ENCODE measurements around the gene IYD.

IYD gene

GRCh38 chr6:150368762-150369161, at the start of gene IYD:
TSS of gene IYD (plus strand) at chr6:150369012. CDS start at chr6:150369032, 20 bp downstream.
- DNase-seq, result no peak

DNA sequence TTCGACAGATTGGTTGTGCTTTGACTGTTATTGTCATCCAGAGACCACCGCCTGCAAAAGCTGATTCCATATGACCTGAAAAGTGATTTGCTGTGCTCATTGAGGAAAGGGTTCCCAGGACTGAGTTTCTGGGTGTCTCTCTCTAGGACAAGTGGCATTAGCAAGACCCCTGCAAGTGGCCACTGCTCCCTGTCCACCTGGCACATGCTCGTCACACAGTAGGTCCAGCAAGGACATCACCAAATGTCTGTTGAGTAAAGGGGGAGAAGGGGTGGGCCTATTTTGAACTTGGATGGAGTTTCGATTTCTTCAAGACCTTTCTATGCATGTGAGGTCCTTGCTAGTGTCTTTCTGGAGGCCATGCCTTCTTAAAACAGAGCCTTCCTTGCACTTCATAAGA, 48.9 kb upstream of the IYD start:
- DNase-seq, result no peak

GRCh38 chr6:150320442-150320841, 48.4 kb upstream of the IYD start:
- DNase-seq, result no peak

- no peak for DNase-seq
Observed at GRCh38 chr6:150322466-150322871, 46.3 kb upstream of the IYD start.

GRCh38 chr6:150323205-150323604, 45.6 kb upstream of the IYD start:
- DNase-seq, result no peak

DNA sequence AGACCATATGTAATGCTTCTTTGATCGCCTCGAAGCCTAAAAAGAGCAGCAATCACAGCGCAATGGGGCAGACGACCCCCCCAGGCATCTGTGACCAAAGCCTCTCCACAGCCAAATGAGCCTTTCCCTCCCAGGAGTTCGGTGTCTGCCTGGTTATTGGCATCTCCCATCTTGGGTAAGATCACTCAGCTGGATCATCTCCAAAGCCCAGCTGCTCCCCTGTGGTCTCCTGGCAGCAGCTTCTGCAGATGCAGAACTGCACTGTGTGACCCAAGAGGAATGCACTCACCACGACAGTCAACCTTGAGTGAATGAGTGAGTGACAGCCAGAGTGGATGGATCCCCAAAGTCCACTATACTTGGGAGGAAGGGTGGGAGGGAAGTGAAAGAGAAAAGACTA, 44.8 kb upstream of the IYD start:
- DNase-seq, result no peak

DNA sequence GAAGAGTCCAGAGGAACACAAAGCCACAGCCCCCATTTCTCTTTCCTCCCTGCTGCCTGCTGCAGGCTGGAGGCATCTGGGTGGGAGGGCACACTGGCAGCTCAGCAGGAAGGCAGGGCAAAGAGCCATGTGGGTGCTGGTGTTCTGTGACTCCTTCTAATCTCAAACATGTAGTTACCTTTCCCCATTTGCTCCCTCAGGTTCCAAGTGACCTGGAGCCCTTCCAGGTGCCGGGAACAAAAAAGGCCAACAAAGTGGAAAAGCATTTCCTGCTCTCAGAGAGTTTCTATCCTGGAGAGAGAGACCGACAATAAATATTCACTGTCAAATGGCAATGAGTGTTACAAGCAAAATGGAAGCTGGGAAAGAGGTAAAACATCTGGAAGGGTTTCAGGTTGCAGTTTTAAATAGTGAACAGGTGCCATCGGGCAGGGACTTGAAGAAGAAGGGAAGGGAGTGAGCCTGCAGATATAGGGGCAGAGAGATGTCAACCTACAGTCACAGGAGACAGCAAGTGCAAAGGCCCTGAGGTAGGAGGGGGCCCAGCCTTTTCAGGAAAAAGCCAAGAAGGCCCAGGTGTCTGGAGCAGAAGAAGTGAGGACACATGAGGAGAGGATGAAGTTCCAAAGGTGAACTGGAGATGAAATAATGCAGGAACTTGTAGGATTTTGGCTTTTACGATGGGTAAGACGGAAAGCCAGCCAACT, 43.6 kb upstream of the IYD start:
- no peak for DNase-seq

GRCh38 chr6:150327117-150327774, 41.6 kb upstream of the IYD start:
- DNase-seq, result no peak

GRCh38 chr6:150328744-150329405, 39.9 kb upstream of the IYD start:
- DNase-seq, result peak; percentile 28

- no peak for DNase-seq
Observed at GRCh38 chr6:150331344-150331743, 37.5 kb upstream of the IYD start.

DNA sequence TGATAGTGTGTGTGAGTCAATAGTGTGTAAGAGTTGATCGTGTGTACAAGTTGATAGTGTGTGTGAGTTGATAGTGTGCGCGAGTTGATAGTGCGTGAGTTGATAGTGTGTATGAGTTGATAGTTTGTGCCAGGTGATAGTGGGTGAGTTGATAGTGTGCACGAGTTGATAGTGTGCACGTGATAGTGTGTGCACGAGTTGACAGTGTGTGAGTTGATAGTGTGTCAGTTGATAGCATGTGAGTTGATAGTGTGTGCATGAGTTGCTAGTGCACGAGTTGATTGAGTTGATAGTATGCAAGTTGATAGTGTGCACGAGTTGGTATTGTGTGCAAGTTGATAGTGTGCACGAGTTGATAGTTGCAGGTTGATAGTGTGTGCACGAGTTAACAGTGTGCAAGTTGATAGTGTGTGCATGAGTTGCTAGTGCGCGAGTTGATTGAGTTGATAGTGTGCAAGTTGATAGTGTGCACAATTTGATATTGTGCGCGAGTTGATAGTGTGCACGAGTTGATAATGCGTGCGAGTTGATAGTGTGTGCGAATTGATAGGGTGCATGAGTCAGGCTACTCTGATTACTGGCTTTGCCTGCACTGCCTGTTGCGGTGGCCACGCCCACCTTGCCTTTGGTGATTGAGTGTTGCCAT, 35.8 kb upstream of the IYD start:
- no peak for DNase-seq

- no peak for DNase-seq
Observed at GRCh38 chr6:150333585-150333941, 35.2 kb upstream of the IYD start.

DNA sequence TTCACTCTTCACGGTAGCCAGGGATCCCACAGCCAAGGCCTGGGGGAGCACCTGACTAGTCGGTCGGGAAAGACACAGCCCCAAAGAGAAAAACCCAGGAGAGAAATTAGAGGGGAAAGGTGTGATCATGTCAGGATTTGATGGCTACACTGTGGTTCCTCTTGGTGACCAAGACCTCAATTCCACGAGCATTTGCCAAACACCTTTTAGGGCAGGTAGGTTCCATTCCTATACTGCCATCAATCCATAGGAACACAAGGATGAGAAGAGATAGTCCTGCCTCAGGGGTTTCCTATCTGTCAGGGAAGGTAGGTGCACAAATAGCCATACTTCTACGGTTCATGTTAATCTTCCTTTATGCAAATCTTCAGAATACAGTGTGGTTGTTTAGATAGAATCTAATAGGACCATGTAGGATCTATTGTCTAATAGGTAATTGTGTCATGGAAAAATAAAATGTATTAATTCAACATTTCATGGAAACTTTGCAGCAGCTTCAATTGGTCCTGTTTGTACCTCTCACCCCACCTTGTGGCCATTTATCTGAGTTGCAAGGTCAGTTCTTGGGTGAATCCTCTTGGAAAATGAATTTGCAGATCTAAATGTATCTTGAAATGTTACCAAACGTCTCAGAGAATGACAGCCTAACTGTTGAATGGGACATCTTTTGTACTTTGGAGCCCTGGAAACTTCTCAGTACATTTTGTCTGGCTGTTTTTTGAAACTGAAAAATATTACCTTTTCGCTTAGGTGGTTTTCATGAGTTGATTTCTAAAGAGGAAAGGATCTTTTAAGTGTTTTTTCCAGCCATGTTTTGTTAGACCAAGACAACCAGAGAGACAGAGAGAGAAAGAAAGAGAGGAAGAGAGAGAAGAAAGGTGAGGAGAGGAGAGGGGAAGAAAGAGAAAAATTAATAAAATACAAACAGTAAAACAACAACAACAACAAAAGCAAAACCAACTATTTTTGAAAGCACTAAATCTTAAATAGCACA, 33.7 kb upstream of the IYD start:
- peak; percentile 27 for DNase-seq

GRCh38 chr6:150336299-150336698, 32.5 kb upstream of the IYD start:
- no peak for DNase-seq

GRCh38 chr6:150336708-150337107, 32.1 kb upstream of the IYD start:
- no peak for DNase-seq

DNA sequence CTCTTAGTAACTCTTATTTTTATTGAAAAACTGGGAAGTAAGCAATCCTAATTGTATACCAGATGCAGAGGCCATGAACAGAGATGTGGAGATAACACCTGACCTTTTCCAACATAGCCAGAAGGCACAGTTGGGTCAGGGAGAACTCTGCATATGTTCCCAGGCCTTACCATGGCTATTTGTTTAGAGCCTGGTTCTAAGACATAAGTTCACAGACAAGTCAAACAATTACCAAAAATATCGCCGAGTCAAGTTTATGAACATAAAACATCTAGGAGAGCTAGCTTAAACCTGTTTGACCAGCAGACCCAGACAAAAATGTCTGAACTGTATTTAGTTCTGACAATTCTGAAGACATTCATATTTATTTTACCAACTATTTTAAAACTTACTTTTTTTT, 26.7 kb upstream of the IYD start:
- no peak for DNase-seq

DNA sequence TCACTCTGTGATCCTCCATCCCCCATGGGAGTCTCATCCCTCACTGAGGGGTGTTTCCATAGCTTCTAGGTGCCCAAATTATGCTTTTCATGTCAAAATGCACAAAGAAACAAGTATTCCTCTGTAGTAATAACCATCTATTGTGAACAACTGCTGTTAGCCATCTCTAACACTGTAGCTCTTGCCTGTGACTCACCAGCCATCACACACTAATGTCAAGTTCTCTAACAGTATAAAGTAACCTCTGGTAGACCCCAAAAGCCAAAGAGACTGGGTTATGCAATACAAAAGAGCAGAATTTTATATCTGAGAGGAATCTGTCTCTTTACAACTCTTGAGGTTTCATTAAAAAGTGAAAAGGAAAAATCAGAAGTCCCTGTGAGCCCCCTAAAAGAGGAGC, 25.4 kb upstream of the IYD start:
- no peak for DNase-seq

- no peak for DNase-seq
Observed at GRCh38 chr6:150345781-150346180, 23.0 kb upstream of the IYD start.

DNA sequence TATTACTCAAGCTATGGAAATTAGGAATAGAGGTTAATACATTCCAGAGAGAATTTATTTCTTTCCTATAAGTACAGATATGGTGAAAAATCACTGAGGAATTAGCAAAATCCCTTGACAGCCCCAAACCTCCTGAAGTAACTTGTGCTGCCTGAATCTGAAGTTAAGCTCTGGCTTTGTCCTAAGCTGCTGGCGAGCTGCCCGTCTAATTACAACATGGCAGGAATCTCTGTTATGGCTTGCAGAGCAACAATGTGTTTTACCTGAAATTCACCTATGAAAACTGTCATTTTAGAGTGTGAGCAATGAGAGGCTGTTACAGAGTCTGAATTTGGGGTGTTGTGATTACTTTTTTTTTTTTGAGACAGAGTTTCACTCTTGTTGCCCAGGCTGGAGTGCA, 22.5 kb upstream of the IYD start:
- no peak for DNase-seq

GRCh38 chr6:150347845-150348244, 21.0 kb upstream of the IYD start:
- DNase-seq, result no peak

GRCh38 chr6:150349546-150349945, 19.3 kb upstream of the IYD start:
- no peak for DNase-seq
